ENCODE measurements around the gene TTC16. TPM values are rescaled to one million over a fixed set of nuclear protein-coding genes. Genes with fewer than 3 reads are reported as not detected.
A peak's percentile ranks its signal among the peaks of the same experiment; 100 is the strongest.

Gene TTC16, protein sequence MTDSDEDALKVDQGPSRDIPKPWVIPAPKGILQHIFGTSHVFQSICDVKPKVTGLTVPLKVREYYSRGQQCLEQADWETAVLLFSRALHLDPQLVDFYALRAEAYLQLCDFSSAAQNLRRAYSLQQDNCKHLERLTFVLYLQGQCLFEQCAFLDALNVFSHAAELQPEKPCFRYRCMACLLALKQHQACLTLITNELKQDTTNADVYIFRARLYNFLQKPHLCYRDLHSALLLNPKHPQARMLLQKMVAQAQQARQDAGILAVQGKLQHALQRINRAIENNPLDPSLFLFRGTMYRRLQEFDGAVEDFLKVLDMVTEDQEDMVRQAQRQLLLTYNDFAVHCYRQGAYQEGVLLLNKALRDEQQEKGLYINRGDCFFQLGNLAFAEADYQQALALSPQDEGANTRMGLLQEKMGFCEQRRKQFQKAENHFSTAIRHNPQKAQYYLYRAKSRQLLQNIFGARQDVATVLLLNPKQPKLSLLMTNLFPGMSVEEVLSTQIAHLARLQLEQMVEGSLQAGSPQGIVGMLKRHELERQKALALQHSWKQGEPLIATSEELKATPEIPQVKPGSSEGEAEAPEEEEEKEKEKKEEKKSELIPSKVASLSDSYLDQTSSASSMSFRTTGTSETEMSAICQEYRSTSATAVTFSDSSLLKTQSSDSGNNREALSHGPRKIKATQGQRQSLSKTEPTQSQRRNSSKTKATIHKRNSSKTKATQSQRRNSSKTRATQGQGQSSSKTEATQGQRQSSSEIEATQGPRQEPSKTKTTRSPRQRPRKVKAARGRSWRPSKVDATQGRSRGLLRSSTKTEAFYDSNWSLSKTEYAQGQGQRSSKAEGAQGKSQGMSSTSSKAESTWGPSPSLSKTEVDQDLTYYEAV
- total RNA-seq = not detected

GRCh38 chr9:127715470-127716337 lies at the start of gene TTC16, which contains the start of gene PTRH1:
Gene TTC16 (plus strand): TSS chr9:127716079. CDS start chr9:127716146, 67 bp downstream.
Gene PTRH1 (minus strand): TSS chr9:127715663. CDS start chr9:127715639, 24 bp downstream.
- DNase-seq = peak; percentile 92

DNA sequence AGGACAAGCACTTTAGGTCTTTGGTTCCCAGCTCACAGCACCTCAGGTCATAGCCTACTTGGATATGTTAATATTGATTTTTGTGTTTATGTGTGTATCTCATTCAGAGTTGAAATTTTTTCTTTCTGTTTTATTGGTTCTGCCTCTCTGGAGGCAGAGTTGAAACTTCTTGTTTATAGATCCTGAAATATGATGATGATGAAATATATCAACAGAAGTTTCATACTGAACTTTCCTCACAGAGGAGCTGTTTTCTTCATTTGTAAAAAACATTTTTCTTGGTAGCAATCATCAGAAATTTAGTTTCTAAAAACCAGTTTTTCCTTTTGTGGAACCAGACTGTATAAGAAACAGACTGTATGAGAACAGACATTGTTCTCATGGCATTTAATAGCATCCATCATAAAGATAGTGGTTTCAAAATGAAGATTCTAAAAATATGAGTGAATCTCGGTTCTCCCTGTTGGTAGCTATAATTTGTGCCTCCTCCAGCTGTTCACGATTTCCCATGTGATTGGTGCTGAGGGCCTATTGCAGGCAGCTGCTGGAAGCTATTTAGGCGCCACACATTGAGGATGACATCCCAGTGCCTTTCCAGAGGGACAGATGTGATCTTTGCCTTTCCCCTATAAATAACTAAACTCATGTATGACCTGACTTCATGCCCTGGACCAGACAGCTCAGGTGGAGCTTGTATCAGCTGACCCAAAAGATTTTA lies 48.6 kb upstream of the TTC16 start:
- peak; percentile 23 for DNase-seq

DNA sequence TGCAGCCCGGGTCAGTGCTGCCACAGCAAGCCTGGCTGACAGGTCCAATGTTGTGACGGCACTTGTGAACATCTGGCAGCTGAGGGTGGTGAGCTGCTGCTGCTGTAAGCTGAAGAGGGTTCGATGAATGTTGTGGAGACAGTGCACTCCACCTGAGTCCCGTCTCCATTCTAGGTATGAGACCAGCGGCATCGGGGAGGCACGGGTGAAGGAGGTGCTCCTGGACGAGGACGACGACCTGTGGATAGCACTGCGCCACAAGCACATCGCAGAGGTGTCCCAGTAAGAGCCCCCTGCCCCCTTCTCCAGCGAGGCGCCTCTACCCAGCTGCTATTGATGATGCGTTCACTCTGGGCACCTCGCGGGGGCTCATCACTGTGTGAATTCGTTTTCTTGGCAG lies 48.0 kb upstream of the TTC16 start:
- no peak for DNase-seq

DNA sequence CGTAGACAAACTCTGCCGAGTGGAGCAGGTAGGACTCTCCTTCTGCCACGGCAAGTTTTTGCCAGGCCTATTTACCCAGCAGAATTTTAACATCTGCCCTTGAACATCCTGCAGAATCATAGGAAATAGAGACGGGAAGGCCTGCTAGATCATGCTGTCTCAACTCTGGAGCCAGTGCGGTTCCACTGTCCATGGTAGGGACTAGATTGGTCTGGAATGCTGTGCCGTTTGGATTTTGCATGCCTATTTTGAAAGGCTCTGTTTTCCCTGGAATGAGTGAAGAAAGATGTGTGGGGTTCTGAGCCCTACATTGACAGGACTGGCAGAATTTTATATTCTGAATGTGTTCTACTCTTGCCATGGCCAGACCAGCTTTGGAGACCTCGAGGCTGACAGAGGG lies 42.6 kb upstream of the TTC16 start:
- DNase-seq = no peak

DNA sequence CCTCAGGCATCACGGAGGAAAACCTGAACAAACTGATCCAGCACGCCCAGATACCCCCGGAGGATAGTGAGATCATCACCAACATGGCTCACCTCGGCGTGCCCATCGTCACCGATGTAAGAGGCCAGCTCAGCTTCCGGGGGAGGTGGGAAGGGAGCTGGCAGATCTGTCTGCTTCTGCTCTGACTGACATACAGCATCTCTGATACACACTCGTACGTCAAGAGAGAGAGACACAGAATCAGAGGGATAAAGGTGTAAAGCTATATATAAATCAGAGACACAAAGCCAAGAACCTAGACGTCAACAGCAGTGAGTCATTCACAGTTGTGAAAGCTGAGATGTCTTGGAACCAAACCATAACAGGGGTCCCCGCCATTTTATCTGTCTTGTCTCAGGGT lies 39.2 kb upstream of the TTC16 start:
- DNase-seq = no peak

GRCh38 chr9:127679506-127679905 lies 36.4 kb upstream of the TTC16 start:
- no peak for DNase-seq

DNA sequence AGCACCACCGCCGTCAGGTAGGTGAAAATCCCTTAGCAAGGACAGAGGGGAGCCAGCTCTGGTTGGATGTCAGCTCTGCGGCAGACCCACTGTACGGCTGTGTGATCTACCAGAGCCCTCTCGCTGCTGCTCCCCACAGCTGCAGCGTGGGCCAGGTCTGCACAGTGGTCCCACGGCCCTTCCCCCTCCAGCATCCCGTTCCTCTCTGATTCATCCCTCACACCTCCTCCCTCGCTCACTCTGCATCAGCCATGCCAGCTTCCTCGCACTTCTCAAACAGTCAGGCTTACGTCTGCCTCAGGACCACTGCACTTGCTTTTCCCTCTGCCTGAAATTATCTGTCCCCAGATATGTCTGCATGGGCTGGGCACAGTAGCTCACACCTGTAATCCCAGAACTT lies 35.7 kb upstream of the TTC16 start:
- no peak for DNase-seq

DNA sequence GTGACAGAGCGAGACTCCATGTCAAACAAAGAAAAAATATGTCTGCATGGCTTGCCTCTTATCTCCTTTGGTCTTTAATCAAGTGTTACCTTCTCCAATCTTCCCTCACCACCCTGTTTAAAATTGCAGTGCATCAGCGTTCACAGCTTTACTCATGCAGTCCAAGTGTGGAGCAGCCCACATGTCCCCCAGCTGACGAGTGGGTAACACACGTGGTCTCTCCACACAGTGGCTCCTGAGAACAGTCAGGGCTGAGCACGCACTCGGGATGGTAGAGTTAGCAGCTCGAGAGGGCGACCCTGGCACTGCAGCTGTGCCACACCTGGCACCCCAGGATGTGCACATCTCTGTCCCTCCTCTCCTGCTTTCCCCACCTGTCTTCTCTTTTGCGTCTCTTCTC lies 35.0 kb upstream of the TTC16 start:
- no peak for DNase-seq

- DNase-seq = no peak
Measured at GRCh38 chr9:127682351-127683136, 33.3 kb upstream of the TTC16 start.

GRCh38 chr9:127683723-127684122 lies 32.2 kb upstream of the TTC16 start:
- DNase-seq = no peak

DNA sequence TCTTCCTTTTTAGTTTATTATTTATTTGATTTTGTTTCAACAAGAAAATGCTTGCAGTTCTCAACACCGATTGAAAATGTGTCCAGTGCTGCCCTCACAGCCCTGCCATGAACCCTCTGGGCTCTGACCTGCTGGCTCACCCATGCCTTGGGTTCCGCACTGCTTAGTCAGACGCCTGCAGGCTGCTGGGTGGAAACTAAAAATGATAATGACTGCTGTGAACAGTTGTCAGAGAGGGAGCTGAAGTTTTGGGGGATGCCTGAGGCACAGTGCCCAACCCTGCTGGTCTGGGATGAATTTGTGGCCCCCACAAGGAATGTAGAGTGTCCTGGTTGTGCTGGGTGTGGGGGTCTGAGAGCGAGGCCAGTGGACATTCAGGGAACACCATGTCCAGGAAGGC lies 31.3 kb upstream of the TTC16 start:
- DNase-seq = no peak

- no peak for DNase-seq
Measured at GRCh38 chr9:127686461-127687393, 29.2 kb upstream of the TTC16 start.

- no peak for DNase-seq
Measured at GRCh38 chr9:127689329-127690000, 26.4 kb upstream of the TTC16 start.

- no peak for DNase-seq
Measured at GRCh38 chr9:127690735-127691134, 25.1 kb upstream of the TTC16 start.

- DNase-seq = no peak
Measured at GRCh38 chr9:127692071-127692470, 23.8 kb upstream of the TTC16 start.

- no peak for DNase-seq
Measured at GRCh38 chr9:127693143-127693542, 22.7 kb upstream of the TTC16 start.

GRCh38 chr9:127693697-127694096 lies 22.2 kb upstream of the TTC16 start:
- DNase-seq = no peak

DNA sequence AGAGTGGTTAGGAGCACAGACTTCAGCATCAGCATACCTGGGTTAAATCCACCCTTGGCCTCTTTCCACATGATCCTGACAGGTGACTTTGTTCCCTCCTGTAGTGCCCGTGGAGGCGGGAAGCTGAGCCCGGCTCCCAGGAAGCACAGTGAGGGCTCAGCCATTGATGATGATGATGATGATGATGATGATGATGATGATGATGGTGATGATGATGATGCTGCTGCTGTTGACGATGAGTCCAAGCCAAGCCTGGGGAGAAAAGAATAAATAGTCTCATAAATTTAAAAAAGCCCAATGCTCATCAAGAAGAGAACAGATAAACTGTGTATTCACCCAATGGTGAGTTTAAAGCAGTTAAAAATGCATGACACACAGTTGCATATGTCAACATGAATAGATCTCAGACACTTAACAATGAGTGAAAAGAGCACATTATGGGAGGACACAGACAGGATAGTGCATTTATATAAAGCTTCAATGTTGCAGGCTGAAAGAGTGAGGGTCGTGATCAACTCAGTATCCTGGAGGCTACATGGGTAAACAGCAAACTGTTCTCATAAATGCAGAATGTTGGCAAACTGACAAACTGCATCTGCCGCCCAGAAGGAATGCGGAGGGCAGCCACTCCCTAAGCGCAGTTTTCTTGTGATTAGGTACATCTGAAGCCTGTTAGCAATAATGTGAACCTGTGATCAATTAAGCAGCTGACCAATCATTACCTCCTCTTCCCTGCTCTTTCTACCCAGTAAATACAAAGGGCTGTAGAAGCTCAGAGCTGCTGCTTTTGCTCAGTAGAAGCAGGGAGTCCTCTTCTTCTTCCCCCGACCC lies 20.8 kb upstream of the TTC16 start:
- DNase-seq = peak; percentile 52
